ENCODE measurements around the gene FGD6.

Gene FGD6

GRCh38 chr12:95051241-95051640 lies 166.0 kb downstream of the FGD6 start:
- in situ Hi-C loops (cut with MboI; ENCODE audit: low sequenced_read_pairs, unreplicated experiment) = no loop called here
- no peak for DNase-seq (ENCODE audit: low spot score)
- TF ChIP-seq, protein P1, sequence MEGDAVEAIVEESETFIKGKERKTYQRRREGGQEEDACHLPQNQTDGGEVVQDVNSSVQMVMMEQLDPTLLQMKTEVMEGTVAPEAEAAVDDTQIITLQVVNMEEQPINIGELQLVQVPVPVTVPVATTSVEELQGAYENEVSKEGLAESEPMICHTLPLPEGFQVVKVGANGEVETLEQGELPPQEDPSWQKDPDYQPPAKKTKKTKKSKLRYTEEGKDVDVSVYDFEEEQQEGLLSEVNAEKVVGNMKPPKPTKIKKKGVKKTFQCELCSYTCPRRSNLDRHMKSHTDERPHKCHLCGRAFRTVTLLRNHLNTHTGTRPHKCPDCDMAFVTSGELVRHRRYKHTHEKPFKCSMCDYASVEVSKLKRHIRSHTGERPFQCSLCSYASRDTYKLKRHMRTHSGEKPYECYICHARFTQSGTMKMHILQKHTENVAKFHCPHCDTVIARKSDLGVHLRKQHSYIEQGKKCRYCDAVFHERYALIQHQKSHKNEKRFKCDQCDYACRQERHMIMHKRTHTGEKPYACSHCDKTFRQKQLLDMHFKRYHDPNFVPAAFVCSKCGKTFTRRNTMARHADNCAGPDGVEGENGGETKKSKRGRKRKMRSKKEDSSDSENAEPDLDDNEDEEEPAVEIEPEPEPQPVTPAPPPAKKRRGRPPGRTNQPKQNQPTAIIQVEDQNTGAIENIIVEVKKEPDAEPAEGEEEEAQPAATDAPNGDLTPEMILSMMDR (IDR thresholded peaks at IDR 0.05; ENCODE audit: borderline replicate concordance, control extremely low read depth, extremely low read depth, insufficient read depth, missing control alignments) = no peak

DNA sequence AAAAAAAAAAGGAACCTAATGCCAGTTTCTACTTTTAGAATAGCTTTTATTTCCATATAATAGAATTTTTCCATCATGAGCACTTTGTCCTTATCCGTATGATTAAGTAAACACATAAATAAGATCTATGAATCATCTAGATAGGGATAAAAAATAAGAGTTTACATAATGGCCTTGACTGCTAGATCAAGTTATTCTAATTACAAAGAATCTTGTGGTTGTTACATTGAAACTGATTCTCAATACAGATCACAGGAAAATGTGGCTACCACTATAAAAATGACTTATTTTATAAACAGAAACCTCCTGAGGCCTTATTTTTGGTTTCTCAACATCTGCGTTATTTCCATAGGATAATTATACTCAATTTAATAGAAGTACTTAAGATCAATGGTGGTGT lies 179.4 kb downstream of the FGD6 start:
- in situ Hi-C loops (cut with MboI; ENCODE audit: low sequenced_read_pairs, unreplicated experiment) = no loop called here
- TF ChIP-seq, protein P1 (IDR thresholded peaks at IDR 0.05; ENCODE audit: borderline replicate concordance, control extremely low read depth, extremely low read depth, insufficient read depth, missing control alignments) = no peak
- DNase-seq (ENCODE audit: low spot score) = no peak

GRCh38 chr12:95034750-95035149 lies 182.5 kb downstream of the FGD6 start:
- in situ Hi-C loops (cut with MboI; ENCODE audit: low sequenced_read_pairs, unreplicated experiment) = no loop called here
- TF ChIP-seq, protein P1 (IDR thresholded peaks at IDR 0.05; ENCODE audit: borderline replicate concordance, control extremely low read depth, extremely low read depth, insufficient read depth, missing control alignments) = no peak
- no peak for DNase-seq (ENCODE audit: low spot score)
